HEK293T (cell line): Measurements from ENCODE around the gene NOL12.

Source experiments
- CTBP1 ChIP-seq: fragments of 450-650 bp; IDR thresholded peaks from 2 replicates; pipeline ENCODE4 v1.6.1; 2016; ENCODE audit warnings: borderline replicate concordance
- ELF4 ChIP-seq: fragments of 450-650 bp; IDR thresholded peaks from 2 replicates; pipeline ENCODE4 v1.6.1; 2017; ENCODE audit warnings: antibody characterized with exemption
- HDGF ChIP-seq: fragments of 450-650 bp; IDR thresholded peaks from 2 replicates; pipeline ENCODE4 v1.6.1; 2017; ENCODE audit warnings: antibody characterized with exemption, borderline replicate concordance

DNA sequence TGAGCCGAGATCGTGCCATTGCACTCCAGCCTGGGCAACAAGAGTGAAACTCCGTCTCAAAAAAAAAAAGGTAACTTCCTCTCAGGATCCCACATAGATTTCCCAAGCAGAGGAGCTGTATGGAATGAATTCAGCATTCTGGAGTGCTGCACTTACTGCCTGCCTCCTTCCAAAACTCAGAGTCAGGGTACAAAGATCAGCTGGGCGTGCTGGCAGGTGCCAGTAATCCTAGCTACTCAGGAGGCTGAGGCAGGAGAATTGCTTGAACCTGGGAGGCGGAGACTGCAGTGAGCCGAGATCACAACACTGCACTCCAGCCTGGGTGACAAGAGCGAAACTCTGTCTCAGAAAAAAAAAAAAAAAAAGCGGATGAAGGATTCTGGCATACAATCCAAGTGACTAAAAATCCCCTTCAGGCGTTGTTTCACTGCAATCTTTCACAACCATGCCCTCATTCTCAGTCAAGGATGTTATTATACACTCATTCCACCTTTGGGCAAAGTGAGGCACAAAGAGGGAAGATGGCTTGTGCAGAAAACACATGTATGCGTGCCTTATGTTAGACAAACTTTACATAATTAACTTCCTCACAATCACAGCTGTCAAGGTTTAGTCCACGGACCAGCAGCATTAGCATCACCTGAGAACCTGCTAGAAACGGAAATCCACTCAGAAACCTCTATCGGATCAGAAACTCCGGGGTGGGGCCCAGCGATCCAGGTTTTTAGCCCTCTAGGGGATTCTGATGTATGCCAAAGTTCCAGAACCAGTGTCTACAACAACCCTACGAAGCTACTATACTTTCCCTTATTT is 1.1 kb upstream of the NOL12 start:
- no peak for TF ChIP-seq HDGF
- TF ChIP-seq ELF4: no peak
- no peak for TF ChIP-seq CTBP1
